ENCODE data around the gene GPHN.

The GPHN gene

GRCh38 chr14:67207810-67208209 is 699.9 kb downstream of the GPHN start:
- no peak for DNase-seq (ENCODE audit: low read depth)
- no peak for TF ChIP-seq CTCF (IDR thresholded peaks at IDR 0.05; ENCODE audit: low read length, missing control alignments)
- H3K4me3 ChIP-seq (replicated peaks; ENCODE audit: low read depth, low read length): no peak overlapping the region

GRCh38 chr14:67218126-67218525 is 710.2 kb downstream of the GPHN start:
- TF ChIP-seq CTCF (IDR thresholded peaks at IDR 0.05; ENCODE audit: low read length, missing control alignments): no peak
- H3K4me3 ChIP-seq (replicated peaks; ENCODE audit: low read depth, low read length): no peak overlapping the region
- DNase-seq (ENCODE audit: low read depth): no peak

GRCh38 chr14:67221248-67221981 is 713.5 kb downstream of the GPHN start:
- peak; percentile 50 for DNase-seq (ENCODE audit: low read depth)
- no peak overlapping the region for H3K4me3 ChIP-seq (replicated peaks; ENCODE audit: low read depth, low read length)
- TF ChIP-seq CTCF (IDR thresholded peaks at IDR 0.05; ENCODE audit: low read length, missing control alignments): no peak

- no peak for TF ChIP-seq CTCF (IDR thresholded peaks at IDR 0.05; ENCODE audit: low read length, missing control alignments)
- no peak overlapping the region for H3K4me3 ChIP-seq (replicated peaks; ENCODE audit: low read depth, low read length)
- DNase-seq (ENCODE audit: low read depth): no peak
These were observed 714.0 kb downstream of the GPHN start for GRCh38 chr14:67221982-67222328.

GRCh38 chr14:67225523-67225922 is 717.6 kb downstream of the GPHN start:
- no peak overlapping the region for H3K4me3 ChIP-seq (replicated peaks; ENCODE audit: low read depth, low read length)
- DNase-seq (ENCODE audit: low read depth): no peak
- TF ChIP-seq CTCF (IDR thresholded peaks at IDR 0.05; ENCODE audit: low read length, missing control alignments): no peak

GRCh38 chr14:67228325-67228984 is 720.5 kb downstream of the GPHN start:
- no peak for TF ChIP-seq CTCF (IDR thresholded peaks at IDR 0.05; ENCODE audit: low read length, missing control alignments)
- H3K4me3 ChIP-seq (replicated peaks; ENCODE audit: low read depth, low read length): no peak overlapping the region
- DNase-seq (ENCODE audit: low read depth): no peak

Measured in fibroblast of pulmonary artery (primary cell).